ENCODE measurements around the gene SPATS2. TPM values are rescaled to one million over a fixed set of nuclear protein-coding genes. Genes with fewer than 3 reads are reported as not detected.

Gene SPATS2
- total and polyA plus RNA-seq, 2 of the 4 experiments (the other 2 are of a cell fraction), result 50.6 to 63.3 TPM

GRCh38 chr12:49416892-49417291, 49.6 kb downstream of the SPATS2 start:
- Histone ChIP-seq H3K9me3 (ENCODE audit: control insufficient read depth, insufficient read depth, low read length) (no peaks in the 10 kb centered on the region), H4K20me1 (ENCODE audit: insufficient read depth, low read length) (peaks cover 19% of the 10 kb centered on the region), H2BK5ac (ENCODE audit: low read depth, low read length, poor library complexity, severe bottlenecking) (no peak overlapping the region), H3K9me1 (ENCODE audit: insufficient read depth, low read length) (peaks cover 12% of the 10 kb centered on the region), H2BK15ac (ENCODE audit: low read depth, low read length) (no peak overlapping the region), H2AK9ac (replicated peaks; ENCODE audit: low read depth, low read length, poor library complexity) (no peak overlapping the region), H2BK120ac (ENCODE audit: low read depth, low read length) (no peak overlapping the region), H3K79me1 (ENCODE audit: low read depth in 1 of 2, low read length in 2 of 2) (peaks cover 31 to 78% of the 10 kb centered on the region in 2 experiments), H3K4ac (ENCODE audit: low read depth, low read length) (no peak overlapping the region), H3K23ac (ENCODE audit: low read depth, low read length) (no peak overlapping the region), H3K14ac (replicated peaks; ENCODE audit: low read depth, low read length) (no peak overlapping the region), H3K4me2 (ENCODE audit: low read depth, low read length) (no peak overlapping the region), H3K18ac (ENCODE audit: low read depth, low read length) (no peak overlapping the region), H3K9ac (ENCODE audit: low read depth, low read length) (no peak overlapping the region), H2BK20ac (ENCODE audit: low read depth, low read length) (no peak overlapping the region), H4K91ac (ENCODE audit: insufficient read depth, low read depth, low read length) (no peak overlapping the region), H3K4me1 (ENCODE audit: control insufficient read depth, insufficient read depth, low read length) (peaks cover 3% of the 10 kb centered on the region; the same call in 1 of the 2 replicates), H3K27ac (ENCODE audit: insufficient read depth, low read length) (no peak overlapping the region), H3K27me3 (ENCODE audit: control insufficient read depth, insufficient read depth, low read length) (no peaks in the 10 kb centered on the region), H4K5ac (ENCODE audit: low read depth, low read length) (no peak overlapping the region), H3K56ac (ENCODE audit: extremely low read depth, insufficient read depth, low read length) (no peak overlapping the region), H4K8ac (ENCODE audit: low read depth in 2 of 2, low read length in 2 of 2) (no peak overlapping the region), H3K4me3 (ENCODE audit: insufficient read depth, low read depth, low read length) (no peak overlapping the region), H2AK5ac (ENCODE audit: low read depth, low read length) (no peak overlapping the region), H2AFZ (replicated peaks; ENCODE audit: low read length, poor library complexity) (no peak overlapping the region), H3K36me3 (ENCODE audit: control insufficient read depth, insufficient read depth, low read length) (no peaks in the 10 kb centered on the region)
- ChIA-PET POLR2A (ENCODE audit: unreplicated experiment) (no interaction called here), CTCF (no interaction called here)
- in situ Hi-C loops (cut with MboI; ENCODE audit: low sequenced_read_pairs) (no loop called here), intact Hi-C loops (cut with micrococcal nuclease) (loop anchor here (5.0 kb wide), 1 partner anchor 35 kb away; no protein-coding TSS in a partner anchor), dilution Hi-C loops (cut with HindIII; ENCODE audit: low sequenced_read_pairs, unreplicated experiment) (no loop called here)
- BruUV-seq (replicated peaks), result no TSS peak
- ATAC-seq (ENCODE audit: low read depth) (no peak), DNase-seq (no peak)
- no peak for TF ChIP-seq MXI1 (IDR thresholded peaks at IDR 0.05; ENCODE audit: borderline replicate concordance, low read depth, low read length)
- no peak for TF ChIP-seq ELK1 (IDR thresholded peaks at IDR 0.05; ENCODE audit: borderline replicate concordance, low read depth, low read length)
- TF ChIP-seq BHLHE40 (IDR thresholded peaks at IDR 0.05; ENCODE audit: low read depth, low read length), result no peak
- no CpG with 5 or more reads among the region's 2 CpGs for WGBS, 2 experiments (ENCODE audit: extremely low coverage in 2 of 2, insufficient read length in 1 of 2)

Data from IMR-90 (cell line).